K562 (cell line): ENCODE results near the gene GORASP1. TPM values are rescaled to one million over a fixed set of nuclear protein-coding genes. Genes with fewer than 3 reads are reported as not detected.

ENCODE experiments used
- CREB1 ChIP-seq, 2 experiments: sonication (generic) in 1 of 2; formaldehyde crosslinking in 1 of 2; IDR thresholded peaks; 2 replicates each; pipeline versions ENCODE4 v1.6.1 to v1.8.0; 2012 to 2022; ENCODE audit warnings: inconsistent platforms in 1 of 2, mild to moderate bottlenecking in 1 of 2, missing genetic modification reagents in 1 of 2, moderate library complexity in 1 of 2
- CTCF ChIP-seq, 3 experiments: IDR thresholded peaks in 2 of 3; conservative IDR thresholded peaks in 1 of 3; 2 replicates each; pipeline ENCODE4 v1.5.1; 2011 to 2012; ENCODE audit warnings: low read length in 3 of 3, mild to moderate bottlenecking in 3 of 3, control low read depth in 2 of 3, improper control_type of control experiment in 1 of 3, inconsistent platforms in 1 of 3, low read depth in 1 of 3, mixed read lengths in 1 of 3, moderate library complexity in 1 of 3; ENCODE audit not compliant: insufficient read depth in 2 of 3
- ESRRB ChIP-seq: fragments of 250-450 bp; sonication (Bioruptor Pico); IDR thresholded peaks from 2 replicates; pipeline ENCODE4 v1.5.0; 2020; ENCODE audit warnings: mild to moderate bottlenecking, moderate library complexity, borderline replicate concordance
- MGA ChIP-seq: fragments of 450-650 bp; IDR thresholded peaks from 2 replicates; pipeline ENCODE4 v1.6.1; 2016; ENCODE audit warnings: mild to moderate bottlenecking, moderate library complexity
- POLR2AphosphoS2 ChIP-seq: IDR thresholded peaks from 2 replicates; pipeline ENCODE4 v1.6.1; 2012; ENCODE audit warnings: low read length, improper control_type of control experiment
- polyA plus RNA-seq, 8 experiments: library from polyadenylated mRNA; depleted of rRNA in 4 of 8; stranded (reverse) in 5 of 8; unstranded in 3 of 8; fragments of >200 nt; fragmentation: Nextera tagmentation in 2 of 8; fragmentation: Illumina TruSeq in 1 of 8; extraction: Ambion mirVana in 2 of 8; extraction: Trizol in 1 of 8; gene quantifications; 2 replicates each; pipeline versions ENCODE4 v1.2.1 to v1.2.3, GENCODE V29; 2011 to 2014; ENCODE audit warnings: inconsistent platforms in 1 of 8, missing spikeins in 1 of 8
- total RNA-seq, 7 experiments: library from RNA; depleted of rRNA in 6 of 7; stranded (reverse); fragments of >200 nt in 6 of 7; fragmentation: Illumina TruSeq in 2 of 7; extraction: Trizol in 2 of 7; gene quantifications; 2 replicates each; pipeline versions ENCODE4 v1.2.1 to v1.2.3, GENCODE V29; 2011 to 2021; ENCODE audit warnings: low replicate concordance in 1 of 7
- TF ChIP-seq, protein P1 (sequence below), 3 experiments: fragments of 200-800 bp in 1 of 3; fragments of 250-450 bp in 1 of 3; fragments of 450-650 bp in 1 of 3; sonication (Bioruptor Pico) in 1 of 3; sonication (Bioruptor generic) in 1 of 3; formaldehyde crosslinking in 1 of 3; IDR thresholded peaks; 2 replicates each; pipeline versions ENCODE4 v1.6.1 to v1.8.0; 2016 to 2022; ENCODE audit warnings: mild to moderate bottlenecking in 2 of 3, missing genetic modification characterization in 2 of 3, missing compliant biosample characterization in 1 of 3, moderate library complexity in 1 of 3
- TF ChIP-seq, protein P2 (sequence below): fragments of 250-450 bp; sonication (Bioruptor Pico); IDR thresholded peaks from 2 replicates; pipeline ENCODE4 v1.8.0; 2021; ENCODE audit warnings: borderline replicate concordance, mild to moderate bottlenecking, moderate library complexity; ENCODE audit not compliant: poor library complexity, severe bottlenecking

The GORASP1 gene
- total and polyA plus RNA-seq, 9 of the 15 experiments (the other 6 are each of a cell fraction or from before 2014, with no cell fraction given): 8.4 to 87.9 (median 67.6) TPM

DNA sequence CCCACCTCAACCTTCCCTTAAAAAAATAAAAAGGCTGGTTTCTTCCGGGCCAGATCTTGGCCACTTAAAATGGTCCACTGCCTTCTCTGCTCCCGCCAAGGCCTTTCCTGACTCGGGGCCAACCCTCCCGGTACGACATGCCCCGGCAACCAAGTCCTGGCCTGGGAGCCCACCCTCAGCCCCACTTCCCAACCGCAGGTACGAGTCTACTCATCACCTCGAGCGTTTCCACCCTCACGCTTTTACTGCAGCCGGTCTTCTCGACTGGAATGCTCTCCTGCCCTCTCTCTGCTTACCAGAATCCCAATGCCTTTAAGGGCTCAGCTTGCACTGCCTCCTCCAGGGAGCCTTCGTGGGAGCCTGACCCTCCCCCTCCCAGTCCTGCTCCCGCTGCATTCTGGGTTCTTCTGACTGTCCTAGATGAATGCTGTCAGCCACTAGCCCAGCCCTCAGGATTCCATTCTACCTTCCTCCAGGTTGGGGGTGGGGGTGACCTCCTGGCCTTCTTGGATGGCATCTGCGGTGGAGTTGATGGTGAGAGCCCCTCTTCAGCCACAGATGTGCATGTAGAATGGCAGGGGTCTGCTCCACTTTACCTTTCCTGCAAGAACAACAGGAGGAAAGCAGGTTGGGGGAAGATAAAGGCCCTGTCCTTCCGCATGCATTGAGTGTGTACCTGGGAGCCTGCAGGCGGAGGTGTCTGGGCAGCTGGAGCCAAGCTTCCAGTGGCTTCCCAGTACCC lies 47.0 kb upstream of the GORASP1 start (continued):
- TF ChIP-seq CREB1 (IDR thresholded peaks at IDR 0.05) (no peak), CREB1 (CRISPR knock-in tag; IDR thresholded peaks at IDR 0.05) (peak; percentile 63; the same call in 1 of the 2 replicates), MGA (no peak; the same call in 1 of the 2 replicates), POLR2AphosphoS2 (no peak), CTCF (IDR thresholded peaks at IDR 0.05 in 2 of 3, conservative IDR thresholded peaks at IDR 0.05 in 1 of 3; ENCODE audit: insufficient read depth in 2 of 3, low read depth in 1 of 3, low read length in 3 of 3) (no peak), ESRRB (no peak)
- TF ChIP-seq, protein P1, sequence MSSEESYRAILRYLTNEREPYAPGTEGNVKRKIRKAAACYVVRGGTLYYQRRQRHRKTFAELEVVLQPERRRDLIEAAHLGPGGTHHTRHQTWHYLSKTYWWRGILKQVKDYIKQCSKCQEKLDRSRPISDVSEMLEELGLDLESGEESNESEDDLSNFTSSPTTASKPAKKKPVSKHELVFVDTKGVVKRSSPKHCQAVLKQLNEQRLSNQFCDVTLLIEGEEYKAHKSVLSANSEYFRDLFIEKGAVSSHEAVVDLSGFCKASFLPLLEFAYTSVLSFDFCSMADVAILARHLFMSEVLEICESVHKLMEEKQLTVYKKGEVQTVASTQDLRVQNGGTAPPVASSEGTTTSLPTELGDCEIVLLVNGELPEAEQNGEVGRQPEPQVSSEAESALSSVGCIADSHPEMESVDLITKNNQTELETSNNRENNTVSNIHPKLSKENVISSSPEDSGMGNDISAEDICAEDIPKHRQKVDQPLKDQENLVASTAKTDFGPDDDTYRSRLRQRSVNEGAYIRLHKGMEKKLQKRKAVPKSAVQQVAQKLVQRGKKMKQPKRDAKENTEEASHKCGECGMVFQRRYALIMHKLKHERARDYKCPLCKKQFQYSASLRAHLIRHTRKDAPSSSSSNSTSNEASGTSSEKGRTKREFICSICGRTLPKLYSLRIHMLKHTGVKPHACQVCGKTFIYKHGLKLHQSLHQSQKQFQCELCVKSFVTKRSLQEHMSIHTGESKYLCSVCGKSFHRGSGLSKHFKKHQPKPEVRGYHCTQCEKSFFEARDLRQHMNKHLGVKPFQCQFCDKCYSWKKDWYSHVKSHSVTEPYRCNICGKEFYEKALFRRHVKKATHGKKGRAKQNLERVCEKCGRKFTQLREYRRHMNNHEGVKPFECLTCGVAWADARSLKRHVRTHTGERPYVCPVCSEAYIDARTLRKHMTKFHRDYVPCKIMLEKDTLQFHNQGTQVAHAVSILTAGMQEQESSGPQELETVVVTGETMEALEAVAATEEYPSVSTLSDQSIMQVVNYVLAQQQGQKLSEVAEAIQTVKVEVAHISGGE (CRISPR knock-in tag; IDR thresholded peaks at IDR 0.05): no peak
- TF ChIP-seq, protein P2, sequence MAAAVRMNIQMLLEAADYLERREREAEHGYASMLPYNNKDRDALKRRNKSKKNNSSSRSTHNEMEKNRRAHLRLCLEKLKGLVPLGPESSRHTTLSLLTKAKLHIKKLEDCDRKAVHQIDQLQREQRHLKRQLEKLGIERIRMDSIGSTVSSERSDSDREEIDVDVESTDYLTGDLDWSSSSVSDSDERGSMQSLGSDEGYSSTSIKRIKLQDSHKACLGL (CRISPR knock-in tag): no peak
